CMK (cell line): Measurements from ENCODE around the gene ELAVL3.
"Not testable (repeated sequence)": the region's sequence is repeated elsewhere in the genome, so short reads cannot be mapped to it uniquely, and the experiment has no call there.

ENCODE experiments used
- DNase-seq: peaks from one replicate; pipeline ENCODE4 v3.0.0-alpha.2; 2010; ENCODE audit warnings: low read depth

ELAVL3 gene

DNA sequence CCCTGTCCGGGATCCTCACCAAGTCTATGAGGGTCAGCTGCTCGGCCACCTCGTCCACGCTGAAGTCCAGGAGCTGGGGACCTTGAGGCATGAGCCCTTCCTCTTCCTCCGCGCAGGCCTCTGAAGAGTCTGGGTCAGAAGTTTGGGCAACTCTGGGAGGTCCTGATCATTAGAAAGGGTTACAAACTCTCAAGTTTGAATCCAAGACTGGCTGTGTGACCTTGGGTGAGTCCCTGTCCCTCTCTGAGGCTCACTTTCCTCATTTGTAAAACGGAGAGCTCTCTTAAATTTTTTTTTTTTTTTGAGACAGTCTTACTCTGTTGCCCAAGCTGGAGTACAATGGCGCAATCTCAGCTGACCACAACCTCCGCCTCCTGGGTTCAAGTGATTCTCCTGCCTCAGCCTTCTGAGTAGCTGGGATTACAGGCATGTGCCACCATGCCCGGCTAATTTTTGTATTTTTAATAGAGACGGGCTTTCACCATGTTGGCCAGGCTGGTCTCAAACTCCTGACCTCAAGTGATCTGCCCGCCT, 74.1 kb downstream of the ELAVL3 start:
- not testable (repeated sequence) for DNase-seq

DNA sequence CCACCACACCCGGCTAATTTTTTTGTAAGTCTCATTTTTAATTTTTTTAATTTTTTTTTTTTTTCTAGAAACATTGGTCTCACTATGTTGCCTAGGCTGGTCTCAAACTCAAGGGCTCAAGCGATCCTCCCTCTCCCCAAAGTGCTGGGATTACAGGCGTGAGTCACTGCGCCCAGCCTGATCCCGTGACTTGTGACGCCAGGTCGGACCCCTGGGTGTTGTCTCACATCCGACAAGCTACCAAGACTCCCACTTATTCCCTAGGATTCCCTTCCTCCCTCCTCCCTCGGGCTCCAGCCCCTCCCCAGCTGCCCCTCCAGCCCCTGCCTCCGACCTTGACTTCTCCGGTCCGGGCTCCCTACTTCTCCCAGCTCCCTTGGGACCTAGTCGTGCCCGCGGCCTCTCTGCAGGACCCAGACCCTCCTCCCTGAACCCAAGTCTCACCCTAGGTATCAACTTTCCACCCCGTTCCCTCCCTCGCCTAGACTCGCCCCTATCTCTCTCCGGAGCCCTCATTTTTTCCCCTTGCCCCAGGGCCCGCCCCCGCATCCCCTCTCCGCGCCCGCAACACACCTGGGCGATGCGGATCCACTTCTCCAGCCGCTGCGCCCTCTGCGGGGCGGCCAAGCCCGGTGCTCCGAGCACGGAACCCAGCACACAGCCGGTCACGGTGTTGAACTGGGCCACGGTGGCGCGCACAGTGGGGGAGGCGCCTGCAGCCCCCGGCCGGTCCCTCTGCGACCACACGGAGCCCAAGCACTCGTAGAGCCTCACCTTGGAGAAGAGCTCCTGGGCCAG, 74.8 kb downstream of the ELAVL3 start:
- no peak for DNase-seq

DNA sequence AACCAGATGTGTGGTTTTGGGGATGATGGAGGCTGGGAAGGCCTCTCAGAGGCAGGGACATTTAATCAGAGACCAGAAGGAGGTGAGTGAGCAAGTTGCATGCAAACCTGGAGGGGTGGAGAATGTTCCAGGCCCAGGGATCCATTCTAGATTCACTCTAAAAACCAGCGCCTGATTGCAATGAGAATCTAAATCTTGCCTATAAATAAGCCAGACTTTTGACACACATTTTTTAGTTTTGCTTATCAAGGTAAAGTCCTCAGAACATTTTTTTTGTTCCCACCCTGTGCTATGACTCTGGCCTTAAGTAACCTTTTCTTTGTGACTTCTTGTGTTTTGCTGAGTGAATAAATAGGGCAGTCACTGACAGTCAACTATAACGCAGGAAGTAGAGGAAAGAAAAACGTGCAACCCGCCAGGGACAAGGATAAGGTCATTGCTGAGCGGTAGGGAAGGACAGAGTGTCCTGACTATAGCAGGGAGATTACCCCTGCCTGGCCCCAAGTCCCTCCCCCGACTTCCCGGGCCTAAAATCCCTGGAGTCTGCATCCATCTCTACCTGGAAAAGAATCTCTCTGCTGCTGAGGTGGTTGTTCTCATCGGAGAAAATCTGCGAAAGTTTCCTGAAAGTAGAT, 76.1 kb downstream of the ELAVL3 start:
- no peak for DNase-seq

DNA sequence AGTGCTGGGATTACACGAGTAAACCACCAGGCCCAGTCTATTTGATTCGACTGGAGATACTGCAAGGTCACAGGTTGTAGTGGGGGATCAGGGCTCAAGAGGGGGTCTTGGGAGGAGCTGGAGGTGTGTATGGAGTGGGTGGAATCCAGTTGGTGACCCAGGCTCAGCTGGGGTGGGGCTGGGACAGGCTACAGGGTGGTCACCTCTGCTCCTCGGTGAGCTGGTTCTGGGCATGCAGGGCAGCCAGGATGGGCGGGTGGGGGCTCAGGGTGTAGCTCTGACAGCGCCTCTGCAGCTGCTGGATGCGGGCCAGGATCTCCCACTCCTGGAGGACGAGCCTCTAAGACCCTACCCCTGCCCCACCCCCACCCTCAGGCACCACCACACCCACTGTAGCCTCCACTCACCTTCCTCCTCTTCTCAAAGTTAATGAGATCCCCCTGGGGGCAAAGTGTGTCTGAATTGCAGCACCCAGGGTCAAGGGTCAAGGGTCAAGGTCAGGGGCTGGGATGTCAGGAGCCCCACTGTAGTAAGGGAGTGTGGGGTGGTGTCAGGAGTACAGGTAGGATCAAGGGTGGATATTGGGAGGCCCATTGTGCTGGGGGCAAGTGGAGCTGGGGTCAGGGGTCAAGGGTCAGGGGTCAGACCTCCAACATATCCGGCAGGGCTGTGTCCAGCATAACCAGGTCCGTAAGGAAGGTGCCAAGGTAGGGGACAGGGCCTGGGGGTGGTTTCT, 78.9 kb downstream of the ELAVL3 start:
- DNase-seq: no peak
